NCI-H146 (cell line): ENCODE results near the gene MCF2L2.
"Not testable (repeated sequence)": the region's sequence is repeated elsewhere in the genome, so short reads cannot be mapped to it uniquely, and the experiment has no call there.

Source experiments
- DNase-seq: peaks from one replicate; lab custom pipeline; 2025; lab: John Stamatoyannopoulos, UW

Gene MCF2L2, protein sequence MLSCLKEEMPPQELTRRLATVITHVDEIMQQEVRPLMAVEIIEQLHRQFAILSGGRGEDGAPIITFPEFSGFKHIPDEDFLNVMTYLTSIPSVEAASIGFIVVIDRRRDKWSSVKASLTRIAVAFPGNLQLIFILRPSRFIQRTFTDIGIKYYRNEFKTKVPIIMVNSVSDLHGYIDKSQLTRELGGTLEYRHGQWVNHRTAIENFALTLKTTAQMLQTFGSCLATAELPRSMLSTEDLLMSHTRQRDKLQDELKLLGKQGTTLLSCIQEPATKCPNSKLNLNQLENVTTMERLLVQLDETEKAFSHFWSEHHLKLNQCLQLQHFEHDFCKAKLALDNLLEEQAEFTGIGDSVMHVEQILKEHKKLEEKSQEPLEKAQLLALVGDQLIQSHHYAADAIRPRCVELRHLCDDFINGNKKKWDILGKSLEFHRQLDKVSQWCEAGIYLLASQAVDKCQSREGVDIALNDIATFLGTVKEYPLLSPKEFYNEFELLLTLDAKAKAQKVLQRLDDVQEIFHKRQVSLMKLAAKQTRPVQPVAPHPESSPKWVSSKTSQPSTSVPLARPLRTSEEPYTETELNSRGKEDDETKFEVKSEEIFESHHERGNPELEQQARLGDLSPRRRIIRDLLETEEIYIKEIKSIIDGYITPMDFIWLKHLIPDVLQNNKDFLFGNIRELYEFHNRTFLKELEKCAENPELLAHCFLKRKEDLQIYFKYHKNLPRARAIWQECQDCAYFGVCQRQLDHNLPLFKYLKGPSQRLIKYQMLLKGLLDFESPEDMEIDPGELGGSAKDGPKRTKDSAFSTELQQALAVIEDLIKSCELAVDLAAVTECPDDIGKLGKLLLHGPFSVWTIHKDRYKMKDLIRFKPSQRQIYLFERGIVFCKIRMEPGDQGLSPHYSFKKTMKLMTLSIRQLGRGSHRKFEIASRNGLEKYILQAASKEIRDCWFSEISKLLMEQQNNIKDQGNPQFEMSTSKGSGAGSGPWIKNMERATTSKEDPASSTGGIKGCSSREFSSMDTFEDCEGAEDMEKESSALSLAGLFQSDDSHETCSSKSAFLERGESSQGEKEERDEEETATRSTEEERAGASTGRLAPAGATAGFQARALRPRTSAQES

DNA sequence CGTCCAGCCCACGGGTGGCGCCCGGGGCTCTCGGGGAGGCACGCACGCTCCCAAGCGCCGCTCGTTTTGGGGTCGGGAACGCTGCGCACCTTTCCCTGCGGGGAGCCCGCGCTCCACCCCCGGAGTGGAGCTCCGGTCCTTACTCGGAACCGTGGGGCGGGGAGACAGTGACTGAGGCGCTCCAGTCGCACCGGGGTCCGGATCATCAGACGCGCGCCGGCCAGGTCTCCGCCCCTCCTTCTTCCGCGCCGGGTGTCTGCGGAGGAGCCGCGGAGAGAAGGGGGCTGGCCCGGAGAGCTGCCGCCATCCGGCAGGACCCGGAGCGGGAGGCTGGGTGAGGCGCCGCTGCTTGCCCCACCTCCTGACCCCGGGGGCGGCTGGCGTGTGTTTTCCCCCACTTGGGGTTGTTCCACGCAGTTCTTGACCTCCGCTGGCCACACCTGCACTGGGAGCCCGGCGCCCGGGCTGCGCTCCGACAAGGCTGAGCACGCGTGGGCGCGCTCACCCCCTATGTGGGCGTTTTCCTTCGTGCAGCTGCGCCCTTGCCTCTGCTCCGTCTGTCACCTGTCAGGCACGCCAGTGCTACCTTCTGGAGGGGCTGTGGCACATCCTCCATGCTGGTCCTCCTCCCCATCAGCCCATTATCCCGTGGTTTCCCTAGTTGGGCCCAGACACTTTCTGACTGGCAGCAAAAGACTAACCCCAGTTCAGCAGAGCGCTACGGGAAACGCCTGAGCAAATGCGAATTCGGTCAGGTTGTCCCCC, at the start of gene MCF2L2:
Gene MCF2L2, minus strand, starts transcription at position 173 of the 765 bp plus-strand sequence. CDS start 642 bp downstream, outside the sequence.
- peak; percentile 90 for DNase-seq

DNA sequence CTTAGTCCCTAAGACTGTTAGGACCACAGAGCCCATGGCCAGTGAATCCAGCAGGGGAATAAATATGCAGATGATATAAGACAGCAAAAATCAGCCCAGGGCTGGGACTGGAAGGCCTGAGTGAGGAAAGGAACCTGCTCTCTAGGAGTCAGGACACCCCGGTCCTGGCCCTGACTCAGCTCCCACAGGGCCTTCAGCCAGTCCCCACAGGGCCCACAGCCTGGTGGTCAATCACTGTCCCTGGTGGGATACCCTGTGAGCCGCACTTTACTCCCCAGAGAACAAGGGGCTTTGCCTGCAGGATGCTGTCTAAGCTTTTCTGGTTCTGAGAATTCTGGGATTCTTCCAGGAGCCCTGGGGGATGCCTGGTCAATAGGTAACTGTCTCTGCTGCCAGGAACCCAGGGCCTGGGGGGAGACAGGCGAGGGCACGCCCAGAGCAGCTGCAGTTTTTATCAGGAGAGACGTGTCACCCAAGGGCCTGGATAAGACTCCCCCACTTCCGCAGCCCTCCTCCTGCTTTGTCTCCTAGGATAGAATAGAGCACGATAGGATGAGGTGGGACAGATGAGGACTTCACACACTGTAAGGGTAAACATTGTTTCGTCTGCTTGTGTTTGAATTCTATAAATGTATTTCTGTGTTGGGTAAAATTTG, 49.5 kb upstream of the MCF2L2 start:
- peak; percentile 97 for DNase-seq

DNA sequence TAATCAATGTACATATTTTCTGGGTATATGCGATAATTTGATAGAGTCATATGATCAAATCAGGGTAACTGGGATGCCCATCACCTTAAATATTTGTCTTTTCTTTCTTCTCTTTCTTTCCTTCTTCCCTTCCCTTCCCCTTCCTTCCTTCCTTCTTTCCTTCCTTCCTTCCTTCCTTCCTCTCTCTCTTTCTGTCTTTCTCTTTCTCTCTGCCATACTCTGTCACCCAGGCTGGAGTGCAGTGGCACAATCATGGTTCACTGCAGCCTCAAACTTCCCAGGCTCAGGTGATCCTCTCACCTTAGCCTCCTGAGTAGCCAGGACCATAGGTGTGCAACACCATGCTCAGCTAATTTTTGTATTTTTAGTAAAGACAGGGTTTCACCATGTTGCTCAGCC, 47.3 kb upstream of the MCF2L2 start:
- DNase-seq, result not testable (repeated sequence)

DNA sequence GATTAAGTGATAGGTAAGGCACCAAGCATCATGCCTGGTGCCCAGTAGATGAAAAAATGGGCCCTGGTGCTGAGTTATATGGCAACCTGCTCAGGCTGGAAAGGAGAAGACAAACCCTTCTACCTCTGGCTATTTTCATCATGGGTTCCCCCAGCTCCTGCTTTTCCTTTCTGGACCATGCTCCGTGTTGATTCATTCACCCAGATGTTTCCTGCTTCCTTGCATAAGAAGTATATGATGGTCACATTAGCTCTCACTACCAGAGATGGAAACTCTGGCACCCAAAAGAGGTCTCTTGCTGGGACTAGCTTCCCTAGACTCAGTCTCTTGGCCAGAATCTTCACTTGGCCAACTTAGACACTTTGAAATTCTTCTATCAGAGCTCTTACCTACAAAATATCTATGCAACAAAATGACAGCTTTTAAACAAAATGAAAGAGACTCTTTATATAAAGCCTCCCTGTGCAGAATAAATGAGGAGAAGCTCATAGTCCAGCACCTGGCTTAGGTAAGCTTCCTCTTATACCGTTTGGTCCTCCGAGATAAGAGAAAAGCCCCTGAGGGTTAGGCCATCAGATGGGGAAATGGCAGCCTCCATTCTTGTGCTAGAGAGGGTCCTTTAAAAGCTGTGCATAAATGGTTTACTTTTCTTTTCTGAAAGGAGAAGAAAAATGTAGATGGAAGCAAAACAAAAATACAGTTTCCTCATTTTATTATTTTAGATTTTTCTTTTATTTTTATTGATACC, 46.8 kb upstream of the MCF2L2 start:
- peak; percentile 40 for DNase-seq

DNA sequence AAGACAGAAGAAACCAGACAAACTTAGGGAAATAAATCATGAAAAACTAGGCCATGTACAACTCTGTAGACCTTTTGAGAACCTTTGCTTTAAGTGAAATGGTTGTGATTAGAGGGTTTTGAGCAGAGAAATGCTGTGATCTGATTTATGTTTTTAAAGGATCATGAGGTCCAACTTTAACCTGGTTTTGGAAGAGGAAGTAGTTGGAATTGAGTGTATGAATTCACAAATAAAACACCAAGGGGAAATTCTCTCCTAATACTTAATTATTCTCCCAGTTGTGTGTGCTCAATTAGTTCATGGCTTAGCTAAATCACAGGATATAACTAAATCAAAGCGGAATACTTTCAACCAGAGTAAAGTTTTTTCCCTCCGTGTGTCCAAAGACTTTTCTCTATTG, 45.5 kb upstream of the MCF2L2 start:
- DNase-seq, result no peak

DNA sequence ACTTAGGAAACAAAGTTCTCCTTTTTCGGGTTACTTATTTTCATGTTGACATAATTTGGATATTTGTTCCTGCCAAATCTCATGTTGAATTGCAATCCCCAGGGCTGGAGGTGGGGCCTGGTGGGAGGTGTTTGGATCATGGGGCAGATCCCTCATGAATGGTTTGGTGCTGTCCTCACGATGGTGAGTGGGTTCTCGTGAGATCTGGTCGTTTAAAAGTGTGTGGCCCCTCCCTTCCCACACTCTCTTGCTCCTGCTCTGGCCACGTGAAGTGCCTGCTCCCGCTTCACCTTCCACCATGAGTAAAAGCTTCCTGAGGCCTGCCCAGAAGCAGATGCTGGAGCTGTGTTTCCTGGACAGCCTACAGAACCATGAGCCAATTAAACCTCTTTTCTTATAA, 43.7 kb upstream of the MCF2L2 start:
- DNase-seq, result no peak

DNA sequence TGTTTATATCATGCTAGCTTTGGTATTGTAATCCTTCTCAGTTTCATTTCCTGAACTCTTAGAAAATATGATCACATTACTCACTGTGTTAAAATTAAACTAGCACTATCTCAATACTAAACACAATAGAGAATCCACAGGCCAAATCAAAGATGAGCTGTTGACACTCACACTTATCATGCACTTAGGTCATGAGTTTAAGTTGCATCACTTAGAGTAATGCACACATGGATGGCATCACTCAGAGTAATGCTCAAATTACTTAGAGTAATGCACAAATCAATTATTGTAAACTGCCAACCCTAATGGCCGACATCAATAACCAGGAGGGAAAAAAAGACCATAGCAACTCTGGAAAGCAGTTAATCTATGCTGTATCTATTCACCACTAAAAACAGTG, 40.0 kb upstream of the MCF2L2 start:
- DNase-seq, result peak; percentile 36

DNA sequence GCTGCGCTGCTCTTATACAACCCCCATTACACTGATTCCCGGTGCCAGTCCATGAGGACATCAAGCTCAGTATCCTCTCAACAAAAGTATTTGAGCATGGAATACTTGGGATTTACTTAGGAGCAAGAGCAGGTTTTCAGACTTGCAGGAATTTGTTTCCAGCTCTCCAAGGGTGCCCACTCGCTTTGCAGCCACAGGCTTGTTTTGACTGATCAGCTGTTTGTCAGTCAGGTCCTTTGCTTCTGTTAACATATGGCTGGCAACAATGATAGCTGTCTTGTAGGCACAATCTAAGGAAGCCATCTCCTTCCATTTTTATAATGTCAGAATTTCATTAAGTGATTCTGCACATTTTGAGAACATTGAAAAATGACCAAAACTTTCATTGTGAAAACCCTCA, 38.2 kb upstream of the MCF2L2 start:
- no peak for DNase-seq

DNA sequence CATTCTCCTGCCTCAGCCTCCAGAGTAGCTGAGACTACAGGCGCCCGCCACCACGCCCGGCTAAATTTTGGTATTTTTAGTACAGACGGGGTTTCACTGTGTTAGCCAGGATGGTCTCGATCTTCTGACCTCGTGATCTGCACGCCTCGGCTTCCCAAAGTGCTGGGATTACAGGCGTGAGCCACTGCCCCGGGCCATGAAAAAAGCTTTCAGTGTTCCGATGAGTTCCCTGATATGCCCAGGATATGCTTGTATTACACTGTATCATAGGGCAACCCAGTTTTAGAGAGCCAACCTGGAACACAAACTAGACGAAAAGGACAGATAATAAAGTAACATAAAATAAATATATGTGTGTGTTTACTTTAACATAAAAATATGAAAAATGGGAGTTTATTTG, 37.3 kb upstream of the MCF2L2 start:
- DNase-seq, result not testable (repeated sequence)

DNA sequence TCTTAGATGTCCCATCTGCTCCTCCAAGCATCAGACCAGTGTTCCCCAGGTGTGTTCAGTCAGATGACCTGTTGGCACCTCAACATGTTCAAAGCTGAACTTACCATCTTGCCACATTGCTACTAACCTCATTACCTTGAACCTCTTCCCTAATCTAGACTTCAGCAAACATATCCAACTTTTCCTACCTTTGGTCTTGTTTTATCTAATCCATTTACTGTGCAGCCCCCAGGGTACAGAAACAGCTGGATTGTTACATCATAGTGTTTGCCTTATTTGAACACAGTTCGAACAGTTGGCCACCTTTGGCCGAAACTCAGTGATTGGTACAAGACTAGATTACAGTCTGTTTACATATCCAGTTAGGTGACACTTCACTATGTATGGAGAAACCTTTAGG, 36.1 kb upstream of the MCF2L2 start:
- no peak for DNase-seq

DNA sequence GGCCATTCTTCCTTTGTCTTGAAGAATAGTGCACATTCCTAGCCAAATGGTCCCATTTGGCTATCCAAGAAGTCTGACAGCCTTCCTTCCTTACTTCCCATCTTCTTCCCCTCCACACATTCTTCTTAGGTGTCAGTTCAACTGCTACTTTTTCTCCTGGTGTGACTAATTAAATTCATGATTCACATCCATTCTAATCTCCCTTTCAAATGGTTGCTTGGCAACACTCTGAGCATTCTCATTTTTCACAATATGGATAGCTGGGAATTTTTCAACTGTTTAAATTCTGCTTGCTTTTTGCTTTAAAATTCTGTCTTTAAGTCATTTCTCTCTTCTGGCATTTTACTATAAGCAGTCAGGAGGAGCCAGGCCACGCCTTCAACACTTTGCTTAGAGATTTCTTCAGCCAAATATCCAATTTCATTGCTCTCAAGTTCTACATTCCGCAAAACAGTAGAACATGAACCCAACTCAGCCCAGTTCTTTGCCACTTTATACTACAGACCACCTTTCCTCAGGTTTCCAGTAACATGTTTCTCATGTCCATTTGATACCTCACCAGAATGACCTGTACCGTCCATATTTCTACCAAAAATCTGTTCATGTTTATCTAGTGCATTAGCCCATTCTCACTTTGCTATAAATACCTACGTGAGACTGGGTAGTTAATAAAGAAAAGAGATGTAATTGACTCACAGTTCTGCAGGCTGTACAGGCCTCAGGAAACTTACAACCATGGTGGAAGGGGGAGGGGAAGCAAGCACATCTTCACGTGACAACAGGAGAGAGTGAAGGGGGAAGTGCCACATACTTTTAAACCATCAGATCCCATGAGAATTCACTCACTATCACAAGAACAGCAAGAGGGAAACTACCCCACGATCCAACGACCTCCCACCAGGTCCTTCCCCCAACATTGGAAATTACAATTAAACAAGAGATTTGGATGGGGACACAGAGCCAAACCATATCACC, 31.9 kb upstream of the MCF2L2 start:
- DNase-seq, result no peak

DNA sequence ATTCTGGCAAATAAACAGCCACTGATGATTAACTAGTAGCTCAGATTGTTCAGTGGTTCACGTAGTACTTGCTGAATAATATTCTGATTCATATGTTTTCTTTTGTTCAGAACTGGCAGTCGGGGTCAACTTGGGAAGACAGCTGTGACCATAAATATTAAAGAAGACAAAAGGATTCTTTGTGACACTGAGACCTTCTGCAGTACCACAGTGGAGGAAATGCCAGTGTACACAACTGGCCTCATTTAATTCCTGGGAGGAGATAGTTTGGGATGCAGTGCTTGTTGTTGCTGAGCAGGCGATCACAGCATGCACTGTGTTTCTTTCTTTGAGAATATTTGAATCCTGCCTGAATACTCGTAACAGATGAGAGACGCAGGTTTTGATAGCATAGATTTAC, 26.7 kb upstream of the MCF2L2 start:
- DNase-seq, result peak; percentile 74

DNA sequence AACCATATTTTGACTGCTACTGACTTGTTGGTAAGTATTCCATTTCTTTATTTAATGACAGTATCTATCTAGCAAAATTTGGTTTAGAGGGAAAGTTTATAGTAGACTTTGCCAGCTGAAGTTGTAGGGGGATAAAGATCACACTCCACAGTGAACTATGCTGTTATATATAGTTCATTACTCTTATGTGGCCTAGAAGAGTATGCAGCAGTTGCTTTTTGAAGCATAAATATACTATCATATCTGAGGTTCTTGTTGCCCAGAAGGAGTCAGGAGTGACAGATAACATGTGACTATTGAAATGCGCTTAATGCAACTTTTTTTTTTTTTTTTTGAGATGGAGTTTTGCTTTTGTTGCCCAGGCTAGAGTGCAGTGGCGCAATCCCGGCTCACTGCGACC, 25.6 kb upstream of the MCF2L2 start:
- no peak for DNase-seq

DNA sequence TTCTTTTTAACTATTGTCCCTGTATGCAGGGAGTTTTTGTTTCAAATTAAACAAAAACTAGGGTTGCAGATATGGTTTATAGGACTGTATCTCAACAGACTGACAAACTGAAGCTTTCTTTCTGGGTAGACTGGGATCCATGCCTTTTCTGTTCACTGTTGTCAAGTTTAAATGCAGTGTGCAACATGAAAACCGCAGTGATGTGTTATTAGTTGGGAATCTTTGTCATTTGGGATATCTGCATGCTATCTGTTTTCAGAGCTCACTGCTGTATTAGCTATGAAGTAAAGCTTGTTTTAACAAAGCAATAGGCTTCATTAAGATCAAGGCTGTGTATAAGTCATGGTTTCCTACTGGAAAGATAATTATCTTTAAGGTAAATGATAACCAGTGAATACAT, 21.4 kb upstream of the MCF2L2 start:
- no peak for DNase-seq

DNA sequence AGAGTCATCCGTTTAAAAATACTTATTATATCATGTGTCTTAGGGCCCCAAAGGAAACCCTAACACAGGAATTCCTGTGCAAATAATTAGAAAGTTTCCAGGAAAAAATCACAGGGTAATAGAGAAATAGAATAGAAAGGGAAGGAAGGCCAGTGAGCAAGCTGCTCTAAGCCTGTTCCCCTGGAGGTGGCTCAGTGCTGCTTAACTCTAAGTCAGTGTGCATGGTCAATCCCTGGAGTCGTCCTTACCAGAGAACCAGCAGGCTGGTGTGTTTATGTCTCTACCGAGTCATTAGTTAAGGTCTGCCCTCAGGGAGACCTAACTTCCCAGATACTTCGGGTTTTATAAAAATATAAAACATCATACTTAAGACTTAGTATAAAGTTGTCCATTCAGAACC, 21.0 kb upstream of the MCF2L2 start:
- peak; percentile 19 for DNase-seq

DNA sequence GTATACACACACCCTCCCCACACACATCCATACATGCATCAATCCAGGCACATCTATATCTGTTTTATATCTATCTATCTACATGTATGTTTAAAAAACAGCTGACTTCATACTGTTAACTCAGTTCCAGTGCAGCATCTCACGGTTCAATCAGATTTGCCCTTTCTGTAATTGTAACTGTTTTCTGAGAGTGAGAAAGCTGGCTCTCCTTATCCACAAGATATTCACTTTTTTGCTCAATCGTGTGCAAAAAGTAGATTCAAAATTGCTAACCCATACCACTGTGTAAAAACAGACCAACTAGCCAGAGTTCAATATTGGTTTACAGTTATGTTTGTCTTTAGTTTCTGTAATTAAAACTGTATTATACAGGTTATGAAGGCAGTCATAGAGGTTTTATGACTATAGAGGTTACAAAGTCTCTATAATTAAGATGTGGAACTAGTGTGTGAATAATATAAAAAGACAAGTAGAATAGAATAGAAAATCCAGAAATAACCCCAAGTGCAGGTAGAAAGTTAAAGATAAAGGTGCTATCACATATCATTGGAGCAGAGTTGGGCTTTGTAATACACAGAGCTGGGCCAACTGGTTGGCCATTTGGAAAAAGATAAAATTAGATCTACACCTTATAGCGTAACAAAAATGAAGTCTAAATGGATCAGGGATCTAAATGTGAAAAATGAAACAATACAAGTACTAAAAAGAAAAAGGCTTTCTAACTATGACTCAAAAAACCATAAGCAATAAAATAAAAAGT, 20.1 kb upstream of the MCF2L2 start:
- DNase-seq, result no peak

DNA sequence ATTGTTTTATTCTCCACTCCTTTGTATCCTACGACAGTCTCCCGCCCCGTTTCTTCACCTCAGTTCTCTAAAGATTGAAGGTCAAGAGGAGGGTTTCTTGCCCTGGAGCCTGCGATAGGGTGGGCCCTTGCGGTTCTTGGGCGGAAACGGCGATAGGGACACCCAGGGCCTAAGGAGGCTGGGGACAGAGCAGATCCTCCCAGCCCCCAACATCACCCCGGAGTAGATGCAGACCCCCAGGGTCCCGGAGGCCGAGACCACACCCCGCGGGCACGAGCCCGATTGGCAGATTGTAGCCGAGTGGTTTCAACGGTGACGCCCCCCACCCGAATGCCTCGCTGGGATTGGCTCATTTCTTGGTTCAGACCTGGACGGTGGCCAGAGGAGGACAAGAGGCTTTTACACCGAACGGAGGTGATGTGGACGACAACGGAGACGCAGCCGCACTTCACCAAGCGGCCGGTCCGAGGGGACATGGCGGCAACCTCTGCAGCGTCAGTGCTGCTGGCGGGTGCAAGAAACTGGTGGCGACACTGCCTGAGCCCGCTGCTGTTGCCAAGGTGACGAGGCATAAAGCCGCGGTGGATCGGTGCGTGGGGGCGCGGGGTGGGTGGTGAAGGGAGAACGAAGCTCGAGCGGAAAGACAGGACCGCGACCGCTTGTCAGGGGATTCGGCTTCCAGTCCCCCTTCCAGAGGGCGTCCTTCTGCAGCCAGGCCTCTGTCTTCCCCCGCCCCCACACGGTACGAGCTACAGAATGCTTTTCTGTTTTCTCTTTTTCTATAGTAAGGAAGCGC, 19.0 kb upstream of the MCF2L2 start:
- DNase-seq, result peak; percentile 99

DNA sequence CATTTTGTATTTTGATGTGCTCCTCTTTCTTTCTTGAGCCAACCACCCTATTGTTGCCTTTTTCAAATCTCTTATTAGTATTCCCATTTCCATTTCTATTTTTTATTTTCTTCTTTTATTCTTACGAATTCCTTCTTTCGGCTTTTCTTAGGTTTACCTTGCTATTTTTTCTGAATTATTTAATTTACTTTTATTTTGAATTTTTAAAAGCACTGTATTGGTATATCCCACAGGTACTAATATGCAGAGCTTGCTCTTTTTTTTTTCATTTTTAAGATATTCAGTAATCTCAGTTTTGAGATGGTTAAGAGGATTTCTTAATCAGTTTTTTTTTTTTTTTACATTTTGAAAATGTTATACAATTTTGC, 18.4 kb upstream of the MCF2L2 start:
- no peak for DNase-seq
